Measurements from ENCODE around the gene CARS1.

The CARS1 gene

GRCh38 chr11:3007404-3008010, 49.7 kb downstream of the CARS1 start:
- no peak for DNase-seq

GRCh38 chr11:3006505-3007260, 50.5 kb downstream of the CARS1 start:
- no peak for DNase-seq

DNA sequence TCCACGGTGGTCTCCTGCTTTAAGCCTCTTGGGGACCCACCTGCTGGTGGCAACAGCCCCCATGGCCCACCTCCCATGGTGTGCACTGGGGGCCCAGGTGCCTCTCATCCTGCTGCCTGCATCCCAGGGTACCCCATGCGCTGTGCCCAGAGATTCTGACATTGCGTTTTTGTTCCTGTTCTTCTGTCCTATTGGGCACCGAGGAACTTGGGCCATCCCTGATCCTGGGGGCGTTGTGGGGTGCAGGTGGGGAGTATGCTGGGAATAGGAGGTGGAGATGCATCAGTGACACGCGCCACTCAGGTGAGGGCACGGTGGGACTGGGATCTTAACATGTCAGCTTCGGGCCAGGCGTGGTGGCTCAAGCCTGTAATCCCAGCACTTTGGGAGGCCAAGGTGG, 52.7 kb downstream of the CARS1 start:
- DNase-seq: no peak

GRCh38 chr11:3003396-3004231, 53.6 kb downstream of the CARS1 start:
- no peak for DNase-seq

DNA sequence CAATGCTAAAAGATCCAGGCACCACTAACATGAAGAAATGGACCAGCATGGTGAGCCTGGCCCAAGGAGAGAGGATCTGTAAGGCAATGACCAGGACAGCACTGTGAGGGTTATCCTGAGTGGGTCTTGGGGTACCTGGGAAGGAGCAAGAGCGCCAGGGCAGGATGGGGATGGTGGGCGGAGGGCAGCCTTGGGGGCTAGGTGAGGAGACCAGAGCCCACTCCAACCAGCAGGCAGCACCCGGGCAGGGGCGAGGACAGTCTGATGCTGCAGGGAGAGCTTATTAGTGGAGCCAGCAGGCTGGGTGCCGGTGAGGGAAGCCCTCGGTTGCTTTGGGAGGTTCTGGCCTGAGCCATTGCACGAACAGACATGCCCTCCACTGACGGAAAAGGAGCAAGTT, 54.4 kb downstream of the CARS1 start:
- DNase-seq: no peak

DNA sequence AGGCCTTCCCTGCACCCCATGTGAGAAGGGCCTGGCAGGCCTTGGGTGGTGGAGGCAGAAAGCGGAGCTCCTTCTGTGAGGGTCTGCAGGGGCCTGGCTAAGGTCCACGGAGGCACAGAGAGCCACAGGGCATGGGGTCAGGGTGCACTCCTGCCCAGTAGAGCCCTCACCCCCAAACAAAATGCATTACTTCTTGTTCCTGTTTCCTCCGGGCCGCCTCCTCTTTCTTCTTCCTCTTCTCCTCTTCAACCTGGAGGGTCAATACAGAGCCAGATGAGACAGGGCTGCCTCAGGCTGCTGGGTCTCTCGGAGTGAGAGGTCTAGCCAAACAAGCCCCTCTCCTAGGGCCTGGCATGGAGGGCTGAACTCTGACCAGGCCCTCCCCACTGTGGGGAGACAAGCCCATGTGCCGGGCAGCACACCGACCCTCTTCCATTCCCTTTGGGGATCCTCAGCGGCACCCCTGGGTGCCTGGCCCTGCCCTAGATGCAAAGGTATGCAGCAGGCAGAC, 54.8 kb downstream of the CARS1 start:
- no peak for DNase-seq

- DNase-seq: no peak
Observed at GRCh38 chr11:3001496-3001895, 55.7 kb downstream of the CARS1 start.

DNA sequence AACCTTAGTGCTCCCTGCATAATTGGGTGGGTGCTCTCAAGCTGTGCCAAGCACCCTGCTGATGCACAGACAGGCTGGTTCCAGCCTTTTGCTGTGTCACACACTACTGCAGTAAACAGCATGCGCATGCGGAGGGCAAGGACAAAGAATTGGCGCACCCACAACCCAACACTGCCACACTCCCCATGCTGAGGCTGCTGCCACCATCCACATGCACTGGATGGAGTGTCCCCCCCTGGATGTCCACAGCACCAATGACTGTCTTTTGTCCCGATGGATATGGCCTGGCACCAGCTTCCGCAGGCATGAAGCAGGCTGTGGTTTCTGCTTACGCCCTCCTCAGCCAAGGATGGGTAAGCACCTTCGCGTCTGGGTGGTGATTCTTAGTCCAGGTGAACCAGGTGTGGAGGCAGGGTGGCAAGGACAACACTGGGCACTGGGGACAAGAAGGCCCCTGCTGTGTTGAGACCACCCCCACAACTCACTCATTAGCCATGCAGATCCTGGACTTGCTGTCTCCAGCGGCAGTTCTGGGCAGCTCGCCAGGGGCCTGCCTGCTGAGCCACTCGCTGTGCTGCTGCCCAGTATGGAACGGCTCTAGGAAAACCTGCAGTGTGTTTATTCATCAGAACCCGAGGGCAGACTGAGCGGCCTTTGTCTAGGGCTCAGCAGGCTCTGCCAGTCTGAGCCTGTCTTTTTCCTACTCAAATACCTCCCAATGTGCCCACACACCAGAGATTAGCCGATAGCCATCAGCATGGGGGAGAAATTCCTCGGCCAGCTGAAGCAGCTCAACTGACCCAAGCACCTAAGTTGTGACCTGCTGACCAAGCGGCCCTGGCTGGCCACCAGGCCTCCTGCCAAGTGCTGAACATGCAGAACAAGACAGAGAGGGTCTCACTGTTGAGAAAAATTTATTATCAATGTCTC, 56.9 kb downstream of the CARS1 start:
- DNase-seq: no peak

DNA sequence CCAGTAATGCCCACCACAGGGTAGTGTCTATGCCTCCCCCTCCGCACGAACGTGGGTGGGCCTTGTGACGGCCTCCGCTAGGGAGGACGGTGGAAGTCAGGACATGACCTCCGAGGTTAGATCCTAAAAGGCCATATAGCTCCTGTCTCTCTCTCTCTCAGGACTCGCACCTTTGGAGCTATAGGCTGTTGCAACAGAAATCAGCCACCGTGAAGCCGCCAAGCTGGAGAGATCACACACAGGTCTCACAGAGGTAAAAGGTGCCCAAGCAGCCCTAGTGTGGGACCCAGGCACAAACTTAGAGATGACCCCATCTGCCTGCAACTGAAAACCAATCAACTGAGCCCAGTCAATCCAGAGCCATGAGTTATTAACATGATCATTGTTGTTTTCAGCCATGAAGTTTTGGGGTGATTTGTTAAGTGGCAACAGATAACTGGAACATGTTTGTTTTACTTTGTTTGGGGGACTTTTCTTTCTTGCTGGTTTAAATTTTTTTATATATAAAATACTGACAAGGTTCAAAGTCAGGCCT, 57.7 kb downstream of the CARS1 start:
- DNase-seq: no peak

GRCh38 chr11:2998073-2998850, 59.0 kb downstream of the CARS1 start:
- no peak for DNase-seq

GRCh38 chr11:2997406-2997805, 59.8 kb downstream of the CARS1 start:
- no peak for DNase-seq

DNA sequence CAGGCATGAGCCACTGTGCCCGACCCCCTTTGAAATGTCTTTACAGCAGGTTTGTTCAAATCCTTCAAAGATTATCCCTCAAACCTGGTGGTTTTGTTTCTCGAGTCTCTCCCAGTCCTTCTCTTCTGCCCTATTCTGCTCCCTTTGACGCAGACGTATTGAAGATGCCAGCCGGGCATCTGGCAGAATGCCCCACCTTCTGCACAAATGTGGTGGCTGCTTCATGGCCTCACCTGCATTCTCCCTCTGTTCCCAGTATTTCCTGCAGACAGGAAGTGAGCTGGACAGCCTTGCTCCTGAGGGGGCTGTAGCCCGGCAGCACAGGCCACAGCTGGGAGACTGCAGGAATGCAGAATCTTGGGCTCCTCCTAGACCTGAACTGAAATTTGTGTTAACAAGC, 60.2 kb downstream of the CARS1 start:
- DNase-seq: no peak

- no peak for DNase-seq
Observed at GRCh38 chr11:2995893-2996554, 61.2 kb downstream of the CARS1 start.

DNA sequence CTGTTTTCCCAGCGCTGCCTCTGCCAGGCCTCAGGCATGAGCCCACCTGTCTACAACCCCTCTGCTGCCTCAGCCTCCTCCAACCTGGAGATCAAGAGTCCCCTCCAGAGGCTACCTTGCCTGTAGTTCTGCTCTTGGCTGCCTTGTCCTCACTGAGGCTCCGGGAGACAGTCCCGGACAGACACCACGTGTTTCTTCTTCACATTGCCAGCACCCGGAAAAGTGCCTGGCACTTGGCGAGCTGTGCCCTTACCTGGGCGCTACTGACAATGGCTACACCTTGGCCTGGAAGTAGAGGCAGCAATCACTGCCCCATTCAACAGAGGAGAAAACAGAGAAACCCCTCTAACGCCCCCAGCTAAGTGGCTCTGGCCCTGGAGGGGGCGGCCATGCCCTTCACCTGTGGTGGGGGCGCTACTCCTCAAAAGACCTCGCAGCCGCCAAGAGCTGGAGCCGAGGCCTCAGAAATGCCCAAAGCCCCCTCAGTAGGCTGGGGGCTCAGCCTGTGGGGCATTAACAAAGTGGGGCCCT, 62.1 kb downstream of the CARS1 start:
- DNase-seq: no peak

GRCh38 chr11:2994336-2994730, 62.9 kb downstream of the CARS1 start:
- no peak for DNase-seq

GRCh38 chr11:2992997-2993325, 64.3 kb downstream of the CARS1 start:
- no peak for DNase-seq

DNA sequence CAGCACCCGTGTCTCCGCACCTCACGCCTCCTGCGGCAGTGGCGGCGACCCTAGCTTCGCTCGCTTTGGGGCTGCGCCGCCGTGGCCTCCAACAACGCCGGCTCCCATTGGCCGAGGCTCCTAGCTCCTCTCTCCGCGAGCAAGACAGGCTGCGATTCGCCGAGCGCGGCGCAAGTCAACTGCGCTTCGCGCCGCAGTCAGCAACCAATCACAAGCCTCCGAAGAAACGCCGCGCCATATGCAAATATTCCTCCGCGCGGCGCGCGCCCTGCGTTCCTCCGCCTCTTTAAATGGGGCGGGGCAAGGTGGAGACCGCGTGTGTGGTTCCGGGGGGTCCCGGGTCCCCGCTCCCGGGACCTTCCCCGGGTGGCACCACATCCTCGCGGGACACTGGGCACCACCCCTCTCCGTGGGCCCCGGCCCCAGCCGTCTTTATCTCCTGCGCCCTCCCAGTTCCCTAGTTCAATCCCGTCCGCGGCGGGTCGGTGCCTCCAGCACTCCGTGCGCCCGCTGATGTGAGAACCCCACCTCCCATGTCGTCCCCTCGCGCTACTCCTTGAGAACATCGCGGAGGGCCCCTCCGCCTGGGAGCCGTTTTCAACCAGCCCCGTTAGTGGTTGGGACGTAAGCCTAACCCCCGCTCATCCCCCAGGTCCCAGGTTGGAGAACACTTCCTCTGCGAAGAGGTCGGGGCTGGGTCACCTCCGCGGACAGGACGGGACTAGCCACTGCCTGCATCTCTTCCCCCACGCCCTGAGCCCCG, 64.8 kb downstream of the CARS1 start, which contains the start of gene NAP1L4:
Gene NAP1L4 (minus strand): TSS at position 96 of the 763 bp plus-strand sequence. CDS start 13,109 bp downstream, outside the sequence.
- peak; percentile 98 for DNase-seq

DNA sequence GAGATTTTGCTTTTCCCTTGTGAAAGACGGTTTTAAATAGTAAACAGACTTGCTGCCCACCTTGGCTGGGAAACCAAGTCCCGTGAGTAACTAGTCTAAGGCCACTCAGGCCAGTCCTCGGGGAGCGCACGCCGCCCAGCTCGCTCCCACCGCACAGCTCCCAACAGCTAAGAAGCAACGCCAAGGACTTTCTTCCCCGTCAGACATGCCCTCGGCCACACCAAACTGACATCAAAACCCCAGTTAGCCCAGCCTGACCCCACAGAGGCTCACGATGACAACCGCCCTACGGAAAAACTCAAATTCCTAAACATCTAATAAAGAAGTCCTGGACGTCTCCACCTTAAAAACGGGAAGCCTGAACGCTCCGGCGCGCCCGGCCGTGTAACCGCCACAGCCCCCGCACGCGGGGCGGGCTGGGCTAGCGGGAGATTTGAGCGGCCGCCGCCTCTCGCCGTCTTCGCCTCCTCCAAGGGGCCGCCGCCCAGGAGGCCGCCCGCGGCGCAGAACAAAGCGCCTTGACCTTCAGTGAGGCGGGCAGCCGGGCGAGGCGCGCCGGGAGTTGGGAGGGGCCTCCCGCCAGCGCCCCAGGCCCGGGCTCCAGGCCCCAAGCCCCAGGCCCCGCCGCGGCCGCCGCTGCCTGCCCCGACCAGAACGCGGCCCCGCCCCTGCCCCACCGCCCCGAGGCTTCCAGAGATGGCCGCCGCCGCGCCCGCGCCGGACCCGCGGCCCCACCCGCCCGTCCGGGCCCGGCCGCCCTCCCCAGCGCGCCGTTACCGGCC, 65.6 kb downstream of the CARS1 start:
- no peak for DNase-seq
